ENCODE measurements around the gene STIP1.

GRCh38 chr11:64232182-64232966, 46.4 kb downstream of the STIP1 start:
- TF ChIP-seq NR2F2 (IDR thresholded peaks at IDR 0.05): no peak
- no peak for TF ChIP-seq CTCF (IDR thresholded peaks at IDR 0.05; ENCODE audit: low read depth, low read length, missing input control)
- TF ChIP-seq GABPA (IDR thresholded peaks at IDR 0.05 in 1 of 2, conservative IDR thresholded peaks at IDR 0.05 in 1 of 2): no peak
- TF ChIP-seq YY1 (IDR thresholded peaks at IDR 0.05): no peak
- no peak for TF ChIP-seq EGR1 (IDR thresholded peaks at IDR 0.05; ENCODE audit: low read depth in 2 of 2)

Measured in liver (tissue), 3 donors.